ENCODE data around the gene IQSEC3.

DNA sequence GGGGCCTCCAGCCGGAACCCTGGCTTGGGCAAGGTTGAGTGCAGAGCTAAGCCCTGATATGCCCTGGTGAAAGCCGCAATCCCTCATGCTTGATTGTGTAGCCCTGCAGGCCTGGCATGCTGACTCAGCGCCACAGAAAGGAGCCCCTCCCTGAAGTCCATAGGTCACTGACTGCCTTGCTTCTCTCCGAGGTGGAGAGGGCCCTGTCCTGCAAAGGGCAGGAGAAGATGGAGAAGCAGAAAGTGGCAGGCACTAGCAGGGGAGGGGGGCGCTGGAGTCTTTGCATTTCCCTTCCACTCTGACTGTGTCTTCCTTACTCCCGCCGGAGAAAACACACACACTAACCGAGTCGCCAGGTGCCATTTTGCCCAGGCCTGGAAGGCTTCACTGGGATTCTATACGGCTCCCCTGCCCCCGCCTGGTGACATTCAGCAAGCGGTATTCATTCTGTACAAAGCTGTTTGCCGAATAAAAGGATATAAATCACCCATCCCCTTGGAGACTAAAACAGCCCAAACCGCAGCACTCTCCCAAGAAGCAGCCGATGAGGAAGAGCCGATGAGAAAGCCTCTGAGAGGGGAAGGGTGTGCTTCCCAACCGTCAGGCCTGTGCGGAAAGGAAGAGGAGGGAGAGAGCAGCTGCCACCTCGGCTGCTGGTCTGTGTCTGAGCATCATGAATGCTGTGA lies 77.5 kb downstream of the IQSEC3 start:
- TF ChIP-seq, protein P1, sequence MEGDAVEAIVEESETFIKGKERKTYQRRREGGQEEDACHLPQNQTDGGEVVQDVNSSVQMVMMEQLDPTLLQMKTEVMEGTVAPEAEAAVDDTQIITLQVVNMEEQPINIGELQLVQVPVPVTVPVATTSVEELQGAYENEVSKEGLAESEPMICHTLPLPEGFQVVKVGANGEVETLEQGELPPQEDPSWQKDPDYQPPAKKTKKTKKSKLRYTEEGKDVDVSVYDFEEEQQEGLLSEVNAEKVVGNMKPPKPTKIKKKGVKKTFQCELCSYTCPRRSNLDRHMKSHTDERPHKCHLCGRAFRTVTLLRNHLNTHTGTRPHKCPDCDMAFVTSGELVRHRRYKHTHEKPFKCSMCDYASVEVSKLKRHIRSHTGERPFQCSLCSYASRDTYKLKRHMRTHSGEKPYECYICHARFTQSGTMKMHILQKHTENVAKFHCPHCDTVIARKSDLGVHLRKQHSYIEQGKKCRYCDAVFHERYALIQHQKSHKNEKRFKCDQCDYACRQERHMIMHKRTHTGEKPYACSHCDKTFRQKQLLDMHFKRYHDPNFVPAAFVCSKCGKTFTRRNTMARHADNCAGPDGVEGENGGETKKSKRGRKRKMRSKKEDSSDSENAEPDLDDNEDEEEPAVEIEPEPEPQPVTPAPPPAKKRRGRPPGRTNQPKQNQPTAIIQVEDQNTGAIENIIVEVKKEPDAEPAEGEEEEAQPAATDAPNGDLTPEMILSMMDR (IDR thresholded peaks at IDR 0.05; ENCODE audit: poor library complexity, severe bottlenecking) = peak; percentile 39
- TF ChIP-seq SMC3 (conservative IDR thresholded peaks at IDR 0.05; ENCODE audit: poor library complexity) (no peak), EP300 (conservative IDR thresholded peaks at IDR 0.05; ENCODE audit: poor library complexity, severe bottlenecking) (peak; percentile 11), EZH2 (IDR thresholded peaks at IDR 0.05; ENCODE audit: borderline replicate concordance, insufficient read depth, low read length, poor library complexity, severe bottlenecking) (no peak), MXI1 (conservative IDR thresholded peaks at IDR 0.05; ENCODE audit: poor library complexity, severe bottlenecking) (no peak), REST (IDR thresholded peaks at IDR 0.05; ENCODE audit: borderline replicate concordance) (peak; percentile 43), TAF1 (IDR thresholded peaks at IDR 0.05; ENCODE audit: low read depth) (no peak), RAD21 (conservative IDR thresholded peaks at IDR 0.05) (peak; percentile 47)

Data from neural cell (in vitro differentiated cells).